ENCODE measurements around the gene BCL3.
"Not testable (repeated sequence)": the region's sequence is repeated elsewhere in the genome, so short reads cannot be mapped to it uniquely, and the experiment has no call there.

Gene BCL3

GRCh38 chr19:44748426-44749254, at the start of gene BCL3:
TSS of gene BCL3 (plus strand) at chr19:44748708. CDS start at chr19:44748791, 83 bp downstream.
- peak; percentile 65 for DNase-seq

GRCh38 chr19:44700547-44700946, 48.0 kb upstream of the BCL3 start:
- no peak for DNase-seq

- DNase-seq: no peak
These were observed 47.3 kb upstream of the BCL3 start for GRCh38 chr19:44701228-44701627.

GRCh38 chr19:44702551-44703176, 45.8 kb upstream of the BCL3 start:
- no peak for DNase-seq

GRCh38 chr19:44703336-44704078, 45.0 kb upstream of the BCL3 start:
- DNase-seq: no peak

- DNase-seq: no peak
These were observed 43.5 kb upstream of the BCL3 start for GRCh38 chr19:44704982-44705381.

GRCh38 chr19:44705502-44706010, 43.0 kb upstream of the BCL3 start:
- DNase-seq: no peak

GRCh38 chr19:44706506-44707236, 41.8 kb upstream of the BCL3 start:
- no peak for DNase-seq

GRCh38 chr19:44707794-44708193, 40.7 kb upstream of the BCL3 start:
- no peak for DNase-seq

GRCh38 chr19:44708940-44709339, 39.6 kb upstream of the BCL3 start:
- no peak for DNase-seq

- not testable (repeated sequence) for DNase-seq
These were observed 38.9 kb upstream of the BCL3 start for GRCh38 chr19:44709434-44710266.

GRCh38 chr19:44710483-44710882, 38.0 kb upstream of the BCL3 start:
- DNase-seq: no peak

- no peak for DNase-seq
These were observed 35.5 kb upstream of the BCL3 start for GRCh38 chr19:44712864-44713515.

GRCh38 chr19:44714597-44715169, 33.8 kb upstream of the BCL3 start:
- no peak for DNase-seq

- no peak for DNase-seq
These were observed 30.9 kb upstream of the BCL3 start for GRCh38 chr19:44717603-44718002.

GRCh38 chr19:44718441-44719261, 29.9 kb upstream of the BCL3 start:
- peak; percentile 63 for DNase-seq

GRCh38 chr19:44719262-44719701, 29.2 kb upstream of the BCL3 start:
- no peak for DNase-seq

GRCh38 chr19:44720396-44720795, 28.1 kb upstream of the BCL3 start:
- not testable (repeated sequence) for DNase-seq

- DNase-seq: no peak
These were observed 27.6 kb upstream of the BCL3 start for GRCh38 chr19:44720945-44721344.

GRCh38 chr19:44721369-44721768, 27.1 kb upstream of the BCL3 start:
- not testable (repeated sequence) for DNase-seq
